HG03575 (cell line): ENCODE results near the gene OR10P1.
"Not testable (repeated sequence)": the region's sequence is repeated elsewhere in the genome, so short reads cannot be mapped to it uniquely, and the experiment has no call there.

ENCODE experiments used
- ATAC-seq: cut with Tn5 transposase; IDR thresholded peaks from one replicate; pipeline ENCODE4 v1.9.1; 2021; ENCODE audit not compliant: unreplicated experiment, insufficient number of reproducible peaks, low FRiP score; ENCODE audit errors: extremely low read depth

OR10P1 gene, protein sequence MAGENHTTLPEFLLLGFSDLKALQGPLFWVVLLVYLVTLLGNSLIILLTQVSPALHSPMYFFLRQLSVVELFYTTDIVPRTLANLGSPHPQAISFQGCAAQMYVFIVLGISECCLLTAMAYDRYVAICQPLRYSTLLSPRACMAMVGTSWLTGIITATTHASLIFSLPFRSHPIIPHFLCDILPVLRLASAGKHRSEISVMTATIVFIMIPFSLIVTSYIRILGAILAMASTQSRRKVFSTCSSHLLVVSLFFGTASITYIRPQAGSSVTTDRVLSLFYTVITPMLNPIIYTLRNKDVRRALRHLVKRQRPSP

DNA sequence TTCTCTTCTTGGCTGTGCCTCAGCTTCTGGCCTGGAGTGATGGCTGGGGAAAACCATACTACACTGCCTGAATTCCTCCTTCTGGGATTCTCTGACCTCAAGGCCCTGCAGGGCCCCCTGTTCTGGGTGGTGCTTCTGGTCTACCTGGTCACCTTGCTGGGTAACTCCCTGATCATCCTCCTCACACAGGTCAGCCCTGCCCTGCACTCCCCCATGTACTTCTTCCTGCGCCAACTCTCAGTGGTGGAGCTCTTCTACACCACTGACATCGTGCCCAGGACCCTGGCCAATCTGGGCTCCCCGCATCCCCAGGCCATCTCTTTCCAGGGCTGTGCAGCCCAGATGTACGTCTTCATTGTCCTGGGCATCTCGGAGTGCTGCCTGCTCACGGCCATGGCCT, at the start of gene OR10P1:
Gene OR10P1, plus strand, starts transcription at position 40 of the 400 bp plus-strand sequence. Its CDS starts 0 bp downstream, at position 40.
- ATAC-seq, result no peak

DNA sequence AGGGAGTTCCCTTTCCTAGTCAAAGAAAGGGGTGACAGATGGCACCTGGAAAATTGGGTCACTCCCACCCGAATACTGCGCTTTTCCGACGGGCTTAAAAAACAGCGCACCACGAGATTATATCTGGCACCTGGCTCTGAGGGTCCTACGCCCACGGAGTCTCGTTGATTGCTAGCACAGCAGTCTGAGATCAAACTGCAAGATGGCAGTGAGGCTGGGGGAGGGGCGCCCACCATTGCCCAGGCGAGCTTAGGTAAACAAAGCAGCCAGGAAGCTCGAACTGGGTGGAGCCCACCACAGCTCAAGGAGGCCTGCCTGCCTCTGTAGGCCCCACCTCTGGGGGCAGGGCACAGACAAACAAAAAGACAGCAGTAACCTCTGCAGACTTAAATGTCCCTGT, 46.5 kb upstream of the OR10P1 start:
- not testable (repeated sequence) for ATAC-seq

- no peak for ATAC-seq
Observed at GRCh38 chr12:55607821-55608594, 28.7 kb upstream of the OR10P1 start.

GRCh38 chr12:55610598-55610997, 26.1 kb upstream of the OR10P1 start:
- no peak for ATAC-seq

DNA sequence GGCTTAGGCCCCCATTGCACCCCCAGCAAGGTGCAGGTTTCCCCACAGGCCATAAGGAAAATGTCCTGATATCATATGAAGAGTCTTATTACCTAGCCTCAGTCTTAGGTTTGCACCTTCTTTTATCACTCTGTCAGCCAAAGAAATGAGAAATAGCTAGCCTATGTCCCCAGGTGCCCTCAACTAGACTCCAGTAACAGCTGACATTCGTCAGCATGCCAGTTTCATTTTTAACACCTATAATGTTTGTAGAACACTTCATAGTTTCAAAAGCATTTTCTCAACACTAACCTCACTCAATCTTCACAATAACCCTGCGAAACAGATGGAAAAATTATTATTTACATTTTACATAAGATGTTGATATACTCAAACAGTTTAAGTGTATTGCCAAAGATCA, 24.0 kb upstream of the OR10P1 start:
- no peak for ATAC-seq

DNA sequence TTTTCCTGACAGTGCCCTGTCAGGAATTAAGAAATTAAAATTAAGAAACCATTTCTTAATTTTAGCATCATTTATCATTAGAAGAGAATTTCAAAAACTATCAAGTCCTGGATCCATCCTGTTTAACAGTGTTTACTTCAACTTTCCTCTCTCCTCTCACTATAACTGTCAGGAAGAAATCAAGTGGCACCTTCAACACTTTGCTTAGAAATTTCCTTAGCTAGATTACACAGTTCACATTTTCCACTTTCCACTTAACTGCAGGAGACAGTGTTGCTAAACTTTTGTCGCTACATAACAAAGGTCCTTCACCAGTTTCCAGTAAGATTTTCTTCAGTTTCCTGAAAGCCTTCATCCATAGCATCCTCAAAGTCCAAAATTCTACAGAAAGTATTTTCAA, 21.9 kb upstream of the OR10P1 start:
- ATAC-seq, result no peak

DNA sequence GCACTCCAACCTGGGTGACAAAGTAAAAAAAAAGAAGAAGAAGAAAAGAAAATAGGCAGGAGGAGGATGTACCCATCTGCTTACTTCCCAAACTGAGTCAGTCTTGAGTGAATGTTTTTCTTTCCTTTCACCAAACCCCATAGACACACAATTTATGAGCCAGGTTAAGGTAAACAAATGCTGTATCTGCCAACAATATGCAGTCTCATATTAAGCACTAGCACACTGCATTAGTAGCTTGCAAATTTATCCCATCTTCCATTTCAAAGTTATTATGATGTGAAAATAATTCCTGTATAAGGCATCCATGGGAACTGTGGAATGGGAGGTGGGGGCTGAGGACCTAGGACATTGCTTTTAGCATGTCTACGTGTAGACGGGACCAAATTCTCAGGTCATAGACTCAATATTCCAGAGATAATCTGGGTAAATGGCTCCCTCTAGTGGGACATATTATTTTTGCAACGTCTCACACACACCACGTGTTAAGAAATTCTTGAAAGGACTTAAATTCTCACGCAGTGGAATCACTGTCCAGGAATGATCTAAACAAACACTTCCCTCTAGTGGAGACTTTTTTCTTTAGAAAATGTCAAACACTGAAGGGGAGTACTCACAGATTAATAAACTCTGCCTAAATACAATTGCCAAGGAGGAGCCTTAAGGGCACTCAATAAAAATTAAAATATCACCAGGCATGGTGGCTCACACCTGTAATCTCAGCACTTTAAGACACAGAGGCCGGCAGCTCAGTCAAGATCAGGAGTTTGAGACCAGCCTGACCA, 17.1 kb upstream of the OR10P1 start:
- peak; percentile 81 for ATAC-seq

GRCh38 chr12:55624056-55624455, 12.6 kb upstream of the OR10P1 start:
- peak; percentile 49 for ATAC-seq

GRCh38 chr12:55626154-55626553, 10.5 kb upstream of the OR10P1 start:
- ATAC-seq, result no peak

DNA sequence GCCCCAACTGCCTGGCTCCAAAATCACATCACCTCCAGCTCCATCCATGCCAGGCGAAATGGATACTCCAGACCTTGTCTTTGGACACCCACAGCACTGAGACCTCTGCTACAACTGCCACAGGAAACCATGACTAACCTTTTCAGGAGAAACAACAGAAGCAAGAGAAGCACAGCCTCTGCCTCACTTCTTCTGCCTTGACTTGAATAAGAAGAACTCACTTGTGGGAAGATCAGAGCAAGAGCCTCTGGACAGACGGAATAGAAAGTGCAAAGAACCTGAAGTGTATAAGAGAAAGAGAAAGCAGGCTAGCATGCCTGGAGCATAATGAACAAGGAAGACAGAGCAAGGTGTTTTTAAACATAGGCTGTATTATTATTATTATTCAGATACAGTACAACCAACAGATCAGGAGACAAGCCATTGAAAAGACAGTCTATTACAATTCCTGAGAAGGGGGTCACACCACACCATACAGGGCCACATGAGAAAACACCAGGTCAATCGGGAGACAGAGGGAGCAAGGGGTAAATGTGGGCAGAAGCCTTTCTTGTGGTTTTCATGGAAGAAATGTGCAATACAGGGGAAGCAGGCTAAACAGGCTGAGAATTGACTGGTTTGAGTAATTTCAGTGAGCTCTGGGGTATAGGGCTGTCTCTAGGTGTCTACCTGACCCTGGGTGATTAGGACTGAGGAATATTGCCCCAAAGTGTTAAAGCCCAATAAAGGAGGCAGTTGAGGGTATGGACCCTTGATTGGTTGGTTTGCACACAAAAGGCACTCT, 7.4 kb upstream of the OR10P1 start:
- ATAC-seq, result no peak

- no peak for ATAC-seq
Observed at GRCh38 chr12:55631056-55631455, 5.6 kb upstream of the OR10P1 start.

- ATAC-seq, result no peak
Observed at GRCh38 chr12:55631733-55632132, 5.0 kb upstream of the OR10P1 start.

- no peak for ATAC-seq
Observed at GRCh38 chr12:55633151-55633550, 3.5 kb upstream of the OR10P1 start.

- ATAC-seq, result no peak
Observed at GRCh38 chr12:55636116-55636655, 506 bp upstream of the OR10P1 start.

DNA sequence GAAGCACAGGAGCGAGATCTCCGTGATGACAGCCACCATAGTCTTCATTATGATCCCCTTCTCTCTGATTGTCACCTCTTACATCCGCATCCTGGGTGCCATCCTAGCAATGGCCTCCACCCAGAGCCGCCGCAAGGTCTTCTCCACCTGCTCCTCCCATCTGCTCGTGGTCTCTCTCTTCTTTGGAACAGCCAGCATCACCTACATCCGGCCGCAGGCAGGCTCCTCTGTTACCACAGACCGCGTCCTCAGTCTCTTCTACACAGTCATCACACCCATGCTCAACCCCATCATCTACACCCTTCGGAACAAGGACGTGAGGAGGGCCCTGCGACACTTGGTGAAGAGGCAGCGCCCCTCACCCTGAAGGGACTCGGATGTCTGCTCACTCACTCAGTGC, 775 bp downstream of the OR10P1 start:
- ATAC-seq, result no peak

DNA sequence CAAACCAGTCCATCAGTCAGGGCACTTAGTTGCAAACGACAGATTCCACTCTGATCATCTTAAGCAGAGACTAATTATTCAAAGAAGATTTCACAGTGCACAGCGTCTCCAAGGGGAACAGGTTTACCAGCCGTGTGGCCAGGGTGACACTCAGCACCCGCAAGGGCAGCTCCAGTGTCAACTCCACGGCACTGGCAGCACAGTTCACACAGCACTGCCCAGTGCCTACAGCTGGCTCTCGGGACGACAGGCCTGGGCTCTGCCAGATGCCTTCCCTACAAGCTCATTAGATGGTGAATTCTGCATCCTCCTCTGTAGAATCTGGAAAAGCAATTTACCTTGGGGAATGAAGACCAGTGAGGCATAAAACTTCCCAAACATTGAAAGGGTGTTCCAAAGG, 4.9 kb downstream of the OR10P1 start:
- no peak for ATAC-seq

DNA sequence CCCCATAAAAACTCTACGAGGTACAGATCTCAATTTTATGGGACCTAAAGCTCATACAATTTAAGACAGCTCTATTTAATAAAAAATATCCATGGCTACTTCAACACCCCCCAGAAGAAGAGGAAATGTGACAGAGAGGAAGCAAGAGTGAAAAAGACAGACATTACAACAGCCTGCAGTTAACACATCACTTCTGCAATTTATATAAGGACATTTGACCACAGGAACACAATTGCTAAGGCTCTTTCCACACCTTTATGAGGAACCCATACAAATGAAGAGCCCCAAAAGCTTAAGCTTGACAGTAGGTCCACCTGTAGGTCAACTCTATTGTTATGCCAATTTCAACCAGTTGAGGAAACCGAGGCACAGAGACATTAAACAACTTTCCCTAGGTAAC, 5.6 kb downstream of the OR10P1 start:
- no peak for ATAC-seq

DNA sequence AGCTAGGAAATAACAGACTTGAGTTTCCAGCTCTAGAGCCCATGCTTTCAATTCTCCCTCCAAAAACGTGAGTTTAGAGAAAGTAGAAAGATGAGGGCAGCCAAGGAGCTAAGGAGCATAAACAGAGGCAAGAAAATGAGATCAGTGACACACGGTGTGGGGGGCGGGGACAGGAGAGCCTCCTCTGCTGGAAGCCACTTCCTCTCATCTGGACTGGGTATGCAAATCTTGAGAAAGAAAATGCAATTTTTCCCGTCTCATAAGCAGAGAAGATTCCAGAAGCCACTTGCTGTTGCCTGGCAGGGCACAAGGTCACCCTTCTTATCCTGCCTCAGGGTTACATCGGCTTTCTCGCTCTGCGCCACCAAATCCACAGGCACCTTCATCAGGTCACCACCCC, 6.0 kb downstream of the OR10P1 start:
- no peak for ATAC-seq

DNA sequence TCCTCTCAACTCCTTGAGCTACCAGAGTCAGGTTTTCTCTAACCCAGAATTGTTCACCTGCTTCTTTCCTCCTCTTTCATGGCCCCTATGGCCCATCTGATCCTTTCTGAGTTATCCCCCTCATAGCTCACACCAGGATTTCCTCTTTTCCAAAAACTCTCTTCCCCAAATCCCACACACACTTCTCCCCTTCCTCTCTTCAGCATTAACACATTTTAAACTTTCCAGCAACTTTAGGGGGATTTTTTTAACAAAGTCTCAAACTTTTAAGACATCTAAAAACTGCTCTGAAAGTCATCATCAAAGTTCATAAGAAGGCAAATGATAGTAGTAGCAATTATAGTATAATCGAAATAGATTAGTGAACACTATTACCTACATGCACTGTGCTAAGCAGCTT, 7.9 kb downstream of the OR10P1 start:
- no peak for ATAC-seq
